H9 (cell line): ENCODE measurements around the gene ACTL9. TPM values are rescaled to one million over a fixed set of nuclear protein-coding genes. Genes with fewer than 3 reads are reported as not detected.

Experiments used
- DNase-seq: peaks from one replicate; pipeline ENCODE4 v3.0.0-alpha.2; 2017
- H2AFZ ChIP-seq: one replicate; pipeline ENCODE4 v1.6.1; 2013; ENCODE audit warnings: mild to moderate bottlenecking, low read length, control low read depth, moderate library complexity
- H2AK5ac ChIP-seq: 2 replicates; pipeline ENCODE4 v1.6.1; 2013; ENCODE audit warnings: low read length, control low read depth, mixed read lengths; ENCODE audit not compliant: insufficient read length
- H2BK120ac ChIP-seq: one replicate; pipeline ENCODE4 v1.6.1; 2013; ENCODE audit warnings: low read depth, mild to moderate bottlenecking, low read length, control low read depth, inconsistent platforms; ENCODE audit not compliant: poor library complexity, severe bottlenecking
- H2BK12ac ChIP-seq: 2 replicates; pipeline ENCODE4 v1.6.1; 2013; ENCODE audit warnings: low read length, control low read depth, mixed read lengths, low read depth; ENCODE audit not compliant: insufficient read length
- H2BK15ac ChIP-seq: 2 replicates; pipeline ENCODE4 v1.6.1; 2013; ENCODE audit warnings: low read depth, low read length, control low read depth
- H2BK20ac ChIP-seq: one replicate; pipeline ENCODE4 v1.6.1; 2013; ENCODE audit warnings: low read depth, mild to moderate bottlenecking, low read length, control low read depth, inconsistent platforms; ENCODE audit not compliant: poor library complexity, severe bottlenecking
- H2BK5ac ChIP-seq: 2 replicates; pipeline ENCODE4 v1.6.1; 2013; ENCODE audit warnings: low read length, control low read depth, mixed read lengths; ENCODE audit not compliant: insufficient read length
- H3K14ac ChIP-seq: 2 replicates; pipeline ENCODE4 v1.6.1; 2013; ENCODE audit warnings: low read length, control low read depth; ENCODE audit not compliant: insufficient read depth
- H3K18ac ChIP-seq: 2 replicates; pipeline ENCODE4 v1.6.1; 2013; ENCODE audit warnings: low read depth, mild to moderate bottlenecking, mixed read lengths, low read length, control low read depth; ENCODE audit not compliant: insufficient read length
- H3K23ac ChIP-seq: 2 replicates; pipeline ENCODE4 v1.6.1; 2013; ENCODE audit warnings: low read length, control low read depth, mixed read lengths, low read depth; ENCODE audit not compliant: insufficient read length
- H3K23me2 ChIP-seq: 2 replicates; pipeline ENCODE4 v1.6.1; 2013; ENCODE audit warnings: low read depth, mild to moderate bottlenecking, mixed read lengths, low read length, control low read depth; ENCODE audit not compliant: insufficient read length, poor library complexity, severe bottlenecking
- H3K27ac ChIP-seq: 2 replicates; pipeline ENCODE4 v1.5.1; 2013; ENCODE audit warnings: low read length, control low read depth, mixed read lengths, low read depth; ENCODE audit not compliant: insufficient read length
- H3K27me3 ChIP-seq: 2 replicates; pipeline ENCODE4 v1.6.1; 2013; ENCODE audit warnings: low read length, control low read depth, inconsistent platforms; ENCODE audit not compliant: insufficient read depth
- H3K4ac ChIP-seq: 2 replicates; pipeline ENCODE4 v1.6.1; 2013; ENCODE audit warnings: low read depth, mild to moderate bottlenecking, control low read depth, inconsistent platforms, low read length, moderate library complexity
- H3K4me1 ChIP-seq: 2 replicates; pipeline ENCODE4 v1.6.1; 2013; ENCODE audit warnings: low read length, control low read depth, inconsistent platforms; ENCODE audit not compliant: insufficient read depth
- H3K4me2 ChIP-seq: 2 replicates; pipeline ENCODE4 v1.6.1; 2013; ENCODE audit warnings: low read length, control low read depth, mixed read lengths; ENCODE audit not compliant: insufficient read length, insufficient read depth
- H3K56ac ChIP-seq: 2 replicates; pipeline ENCODE4 v1.6.1; 2013; ENCODE audit warnings: low read depth, mild to moderate bottlenecking, mixed read lengths, low read length, control low read depth; ENCODE audit not compliant: insufficient read length
- H3K79me1 ChIP-seq: 2 replicates; pipeline ENCODE4 v1.6.1; 2013; ENCODE audit warnings: low read depth, mild to moderate bottlenecking, moderate library complexity, low read length, control low read depth, inconsistent platforms; ENCODE audit not compliant: insufficient read depth, poor library complexity, severe bottlenecking
- H3K79me2 ChIP-seq: 2 replicates; pipeline ENCODE4 v1.6.1; 2013; ENCODE audit warnings: low read length, control low read depth, inconsistent platforms; ENCODE audit not compliant: insufficient read depth
- H3K9ac ChIP-seq: 2 replicates; pipeline ENCODE4 v1.6.1; 2013; ENCODE audit warnings: low read length, control low read depth, mixed read lengths; ENCODE audit not compliant: insufficient read length; ENCODE audit errors: extremely low read depth
- H3K9me3 ChIP-seq: one replicate; pipeline ENCODE4 v1.6.1; 2013; ENCODE audit warnings: low read depth, low read length, inconsistent platforms; ENCODE audit not compliant: control insufficient read depth
- H3T11ph ChIP-seq: one replicate; pipeline ENCODE4 v1.6.1; 2013; ENCODE audit warnings: mild to moderate bottlenecking, low read length, control low read depth, inconsistent platforms
- H4K20me1 ChIP-seq: one replicate; pipeline ENCODE4 v1.6.1; 2013; ENCODE audit not compliant: control insufficient read depth, insufficient read length, insufficient read depth
- H4K5ac ChIP-seq: 2 replicates; pipeline ENCODE4 v1.6.1; 2013; ENCODE audit warnings: low read depth, mild to moderate bottlenecking, mixed read lengths, low read length, control low read depth; ENCODE audit not compliant: insufficient read length
- H4K8ac ChIP-seq: replicated peaks from 2 replicates; pipeline ENCODE4 v1.6.1; 2013; ENCODE audit warnings: low read length, control low read depth, mixed read lengths, low read depth; ENCODE audit not compliant: insufficient read length
- H4K91ac ChIP-seq: 2 replicates; pipeline ENCODE4 v1.6.1; 2013; ENCODE audit warnings: low read depth, mild to moderate bottlenecking, moderate library complexity, mixed read lengths, low read length, control low read depth; ENCODE audit not compliant: insufficient read length
- H3K27ac Mint-ChIP-seq, 3 experiments: 2 replicates in 2 of 3; 3 replicates in 1 of 3; pipeline ENCODE4 v1.8.0; 2020 to 2021; ENCODE audit warnings: mixed read lengths in 3 of 3, mild to moderate bottlenecking in 1 of 3, moderate library complexity in 1 of 3
- H3K27me3 Mint-ChIP-seq: 2 replicates; pipeline ENCODE4 v1.8.0; 2021; ENCODE audit warnings: low read depth, mild to moderate bottlenecking, moderate library complexity, mixed read lengths
- H3K36me3 Mint-ChIP-seq, 3 experiments: 2 replicates in 2 of 3; 3 replicates in 1 of 3; pipeline ENCODE4 v1.8.0; 2020 to 2021; ENCODE audit warnings: low read depth in 3 of 3, mixed read lengths in 3 of 3; ENCODE audit not compliant: insufficient read depth in 1 of 3
- H3K4me1 Mint-ChIP-seq, 2 experiments: 2 replicates each; pipeline ENCODE4 v1.8.0; 2020; ENCODE audit warnings: mixed read lengths in 2 of 2
- H3K4me3 Mint-ChIP-seq, 2 experiments: 2 replicates in 1 of 2; 3 replicates in 1 of 2; pipeline ENCODE4 v1.8.0; 2020 to 2021; ENCODE audit warnings: mild to moderate bottlenecking in 2 of 2, mixed read lengths in 2 of 2, moderate library complexity in 1 of 2
- H3K9me3 Mint-ChIP-seq, 2 experiments: 2 replicates in 1 of 2; 3 replicates in 1 of 2; pipeline ENCODE4 v1.8.0; 2020; ENCODE audit warnings: mild to moderate bottlenecking in 2 of 2, mixed read lengths in 2 of 2, moderate library complexity in 1 of 2
- WGBS: extraction: QIAGEN DNeasy Blood & Tissue Kit; methylation state at CpG from one replicate; pipeline ENCODE4 v1.1.7; 2013; ENCODE audit warnings: missing lambda C conversion rate, low lambda C conversion rate, mixed read lengths; ENCODE audit not compliant: insufficient read length; ENCODE audit errors: extremely low coverage; 5-methylcytosine and 5-hydroxymethylcytosine counted together
- total RNA-seq: library from RNA; stranded (reverse); gene quantifications from 2 replicates; pipeline ENCODE4 v1.2.1, GENCODE V29; 2021
- TF ChIP-seq, protein P1 (sequence below): fragments of 200-600 bp; sonication (generic); conservative IDR thresholded peaks from 3 replicates; pipeline ENCODE4 v1.8.0; 2021; ENCODE audit warnings: antibody characterized with exemption, mild to moderate bottlenecking

Gene ACTL9
- total RNA-seq, 1 experiment from 2014 or later, result not detected

DNA sequence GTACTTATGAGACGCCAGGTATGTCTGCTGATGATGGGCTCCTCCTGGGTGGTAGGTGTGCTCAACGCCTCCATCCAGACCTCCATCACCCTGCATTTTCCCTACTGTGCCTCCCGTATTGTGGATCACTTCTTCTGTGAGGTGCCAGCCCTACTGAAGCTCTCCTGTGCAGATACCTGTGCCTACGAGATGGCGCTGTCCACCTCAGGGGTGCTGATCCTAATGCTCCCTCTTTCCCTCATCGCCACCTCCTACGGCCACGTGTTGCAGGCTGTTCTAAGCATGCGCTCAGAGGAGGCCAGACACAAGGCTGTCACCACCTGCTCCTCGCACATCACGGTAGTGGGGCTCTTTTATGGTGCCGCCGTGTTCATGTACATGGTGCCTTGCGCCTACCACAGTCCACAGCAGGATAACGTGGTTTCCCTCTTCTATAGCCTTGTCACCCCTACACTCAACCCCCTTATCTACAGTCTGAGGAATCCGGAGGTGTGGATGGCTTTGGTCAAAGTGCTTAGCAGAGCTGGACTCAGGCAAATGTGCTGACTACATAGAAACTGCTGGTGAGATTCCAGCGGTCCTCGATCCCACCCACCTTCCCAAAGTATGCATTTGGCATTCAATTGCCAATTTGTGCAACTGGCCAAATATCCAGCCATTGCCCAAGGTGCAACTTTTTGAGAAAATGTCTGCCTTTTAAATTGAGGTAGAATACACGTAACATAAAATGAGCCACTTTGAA is 33.0 kb upstream of the ACTL9 start:
- Histone ChIP-seq H3K27me3 (no peaks in the 10 kb centered on the region), H2BK15ac (no peak overlapping the region), H2AFZ (no peak overlapping the region), H3K4me2 (no peak overlapping the region), H2AK5ac (no peak overlapping the region), H3K79me1 (no peaks in the 10 kb centered on the region), H3K4me1 (no peaks in the 10 kb centered on the region), H3K79me2 (no peaks in the 10 kb centered on the region), H4K8ac (no peak overlapping the region), H3K18ac (no peak overlapping the region), H2BK12ac (no peak overlapping the region), H3K56ac (no peak overlapping the region), H3K14ac (no peak overlapping the region), H4K5ac (no peak overlapping the region), H4K91ac (no peak overlapping the region), H2BK20ac (no peak overlapping the region), H3K23me2 (no peaks in the 10 kb centered on the region), H4K20me1 (no peaks in the 10 kb centered on the region), H2BK5ac (no peak overlapping the region), H3K9ac (no peak overlapping the region), H3K4ac (no peak overlapping the region), H3K23ac (no peak overlapping the region), H2BK120ac (no peak overlapping the region), H3T11ph (no peak overlapping the region), H3K27ac (no peak overlapping the region), H3K9me3 (peaks cover 71% of the 10 kb centered on the region)
- TF ChIP-seq, protein P1, sequence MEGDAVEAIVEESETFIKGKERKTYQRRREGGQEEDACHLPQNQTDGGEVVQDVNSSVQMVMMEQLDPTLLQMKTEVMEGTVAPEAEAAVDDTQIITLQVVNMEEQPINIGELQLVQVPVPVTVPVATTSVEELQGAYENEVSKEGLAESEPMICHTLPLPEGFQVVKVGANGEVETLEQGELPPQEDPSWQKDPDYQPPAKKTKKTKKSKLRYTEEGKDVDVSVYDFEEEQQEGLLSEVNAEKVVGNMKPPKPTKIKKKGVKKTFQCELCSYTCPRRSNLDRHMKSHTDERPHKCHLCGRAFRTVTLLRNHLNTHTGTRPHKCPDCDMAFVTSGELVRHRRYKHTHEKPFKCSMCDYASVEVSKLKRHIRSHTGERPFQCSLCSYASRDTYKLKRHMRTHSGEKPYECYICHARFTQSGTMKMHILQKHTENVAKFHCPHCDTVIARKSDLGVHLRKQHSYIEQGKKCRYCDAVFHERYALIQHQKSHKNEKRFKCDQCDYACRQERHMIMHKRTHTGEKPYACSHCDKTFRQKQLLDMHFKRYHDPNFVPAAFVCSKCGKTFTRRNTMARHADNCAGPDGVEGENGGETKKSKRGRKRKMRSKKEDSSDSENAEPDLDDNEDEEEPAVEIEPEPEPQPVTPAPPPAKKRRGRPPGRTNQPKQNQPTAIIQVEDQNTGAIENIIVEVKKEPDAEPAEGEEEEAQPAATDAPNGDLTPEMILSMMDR, result no peak
- WGBS, result no CpG with 5 or more reads among the region's 19 CpGs
- Mint-ChIP-seq H3K27ac (no peak overlapping the region), H3K4me1 (no peaks in the 10 kb centered on the region), H3K4me3 (no peak overlapping the region), H3K9me3 (peaks cover 82 to 93% of the 10 kb centered on the region in 2 experiments), H3K36me3 (peaks cover 9 to 24% (median 9%) of the 10 kb centered on the region in 3 experiments; a peak in 6 of 7 replicates), H3K27me3 (peaks cover 8% of the 10 kb centered on the region)
- DNase-seq, result no peak
